HG03460 (cell line): ENCODE measurements around the gene RGPD5.
"Not testable (repeated sequence)": the region's sequence is repeated elsewhere in the genome, so short reads cannot be mapped to it uniquely, and the experiment has no call there.

ENCODE experiments used
- ATAC-seq: cut with Tn5 transposase; IDR thresholded peaks from one replicate; pipeline ENCODE4 v1.9.1; 2021; ENCODE audit not compliant: unreplicated experiment

RGPD5 gene

DNA sequence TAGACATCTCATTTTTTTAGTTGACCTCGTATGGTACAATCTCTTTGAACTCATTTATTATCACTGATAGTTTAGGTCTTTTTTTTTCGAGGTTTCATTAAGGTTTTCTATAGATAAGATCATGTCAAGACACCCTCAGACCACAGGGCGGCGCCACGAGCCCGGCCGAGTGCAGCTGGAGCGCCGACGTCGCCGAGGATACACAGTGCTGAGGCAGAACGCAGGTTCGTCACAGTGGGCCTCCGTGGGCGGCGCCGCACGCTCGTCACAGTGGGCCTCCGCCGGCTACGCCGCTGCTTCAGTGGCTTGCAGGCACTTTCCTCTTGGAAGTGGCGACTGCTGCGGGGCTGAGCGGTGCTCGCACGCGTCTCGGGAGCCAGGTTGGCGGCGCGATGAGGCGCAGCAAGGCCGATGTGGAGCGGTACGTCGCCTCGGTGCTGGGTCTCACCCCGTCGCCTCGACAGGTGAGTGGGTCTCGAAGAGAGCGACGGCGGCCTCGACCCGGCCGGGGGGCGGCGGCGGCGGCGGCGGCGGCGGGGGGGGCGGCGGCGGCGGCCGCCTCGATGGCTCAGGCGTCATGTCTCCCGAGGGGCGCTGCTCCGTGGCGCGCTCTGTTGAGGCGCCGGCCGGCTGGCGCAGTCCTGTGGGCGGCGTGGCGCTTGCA lies at the start of gene RGPD5:
RGPD5 (plus strand) TSS at position 232 of the 664 bp plus-strand sequence; CDS start at position 393, 161 bp downstream.
- ATAC-seq, result peak; percentile 94

GRCh38 chr2:109751572-109751971 lies 42.5 kb upstream of the RGPD5 start:
- ATAC-seq, result not testable (repeated sequence)

GRCh38 chr2:109757163-109757824 lies 36.8 kb upstream of the RGPD5 start:
- ATAC-seq, result not testable (repeated sequence)

GRCh38 chr2:109760265-109761042 lies 33.7 kb upstream of the RGPD5 start:
- not testable (repeated sequence) for ATAC-seq

DNA sequence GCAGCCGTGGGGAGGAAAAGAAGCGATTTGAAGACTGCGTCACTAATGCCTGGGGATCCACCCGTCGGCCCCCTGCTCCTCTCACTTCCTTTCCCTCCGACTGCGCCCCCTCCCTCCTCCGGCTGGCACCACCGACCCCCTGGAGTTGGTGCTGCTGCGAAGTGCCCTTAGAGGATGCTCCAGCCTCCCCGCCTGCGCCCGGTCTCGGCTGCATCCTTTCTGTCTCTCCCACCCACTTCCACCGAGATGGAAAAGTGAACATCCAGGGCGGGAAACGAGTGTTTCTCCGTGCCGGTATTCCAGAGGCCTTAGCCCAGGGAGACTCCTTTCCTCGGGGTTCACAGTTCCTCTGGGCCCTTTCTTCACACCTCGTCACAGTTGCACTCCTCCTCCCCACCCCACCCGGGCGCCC lies 33.1 kb upstream of the RGPD5 start:
- not testable (repeated sequence) for ATAC-seq

DNA sequence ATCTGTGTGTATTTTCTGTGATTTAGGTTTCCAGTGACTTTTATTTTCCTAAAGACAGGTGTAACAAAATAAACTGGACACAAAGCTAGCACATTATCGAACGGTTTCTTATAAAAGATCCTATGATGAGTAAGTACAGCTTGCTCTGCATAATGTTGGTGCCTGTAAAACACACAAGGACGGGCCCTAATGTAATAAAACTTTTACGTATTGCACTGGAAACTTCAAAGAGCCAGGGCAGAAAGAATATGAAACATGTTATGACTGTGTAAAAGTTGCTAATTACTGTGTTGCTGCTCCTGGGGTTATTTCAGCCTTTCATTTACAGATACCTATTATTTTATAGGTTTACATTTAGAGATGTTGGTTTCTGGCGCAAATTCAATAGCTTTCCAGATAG lies 32.1 kb upstream of the RGPD5 start:
- not testable (repeated sequence) for ATAC-seq

DNA sequence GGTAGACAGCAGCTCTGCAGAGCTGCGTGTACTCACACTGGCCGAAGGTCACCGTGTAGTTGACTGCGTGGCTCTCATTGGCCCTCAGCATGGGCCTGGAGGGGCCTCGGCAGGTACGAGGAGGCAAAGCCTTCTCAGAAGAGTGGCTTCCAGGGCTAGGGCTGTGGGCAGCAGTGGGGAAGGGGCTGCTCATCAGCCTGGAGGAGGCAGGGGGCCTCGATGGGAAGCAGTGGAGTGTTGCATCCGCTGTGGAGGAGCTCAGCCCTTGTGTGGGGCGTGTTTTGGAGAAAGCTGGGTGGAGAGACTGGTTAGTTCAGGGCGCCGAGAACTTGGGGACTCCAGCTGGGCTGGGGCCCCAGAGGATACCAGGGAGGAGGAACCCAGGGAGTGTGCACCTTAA lies 28.0 kb upstream of the RGPD5 start:
- not testable (repeated sequence) for ATAC-seq

DNA sequence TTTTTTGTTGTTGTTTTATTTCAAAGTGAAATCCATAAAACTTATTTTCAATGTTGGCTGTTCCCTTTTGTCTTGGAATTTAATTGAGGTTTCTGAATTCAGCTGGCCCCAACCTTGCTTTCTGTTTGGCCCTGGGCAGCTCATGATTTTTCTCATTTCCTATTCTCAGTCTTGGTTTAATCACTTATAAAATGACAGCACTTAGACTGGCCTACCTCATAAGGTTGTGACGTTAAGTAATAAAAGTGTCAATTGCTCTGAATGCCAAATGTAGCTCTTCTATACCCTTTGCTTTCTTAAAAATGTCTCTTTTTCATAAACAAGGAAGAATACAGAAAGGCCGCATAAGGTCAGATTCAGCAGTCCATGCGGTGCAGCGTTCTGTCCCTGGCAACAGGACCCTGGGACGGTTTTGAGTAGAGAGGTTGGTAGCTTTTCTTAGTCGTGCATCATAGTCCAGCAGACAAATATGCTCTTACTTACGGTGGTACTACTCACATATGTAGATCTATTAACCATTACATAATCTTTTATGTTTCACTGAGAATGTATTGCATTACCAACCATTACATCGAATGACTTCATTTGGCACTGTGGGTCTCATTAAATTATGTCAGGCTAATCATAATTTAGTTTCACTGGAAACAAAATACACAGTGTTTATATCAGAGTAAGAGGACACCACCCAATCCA lies 27.1 kb upstream of the RGPD5 start:
- not testable (repeated sequence) for ATAC-seq

- not testable (repeated sequence) for ATAC-seq
These were observed 25.2 kb upstream of the RGPD5 start for GRCh38 chr2:109768934-109769333.

DNA sequence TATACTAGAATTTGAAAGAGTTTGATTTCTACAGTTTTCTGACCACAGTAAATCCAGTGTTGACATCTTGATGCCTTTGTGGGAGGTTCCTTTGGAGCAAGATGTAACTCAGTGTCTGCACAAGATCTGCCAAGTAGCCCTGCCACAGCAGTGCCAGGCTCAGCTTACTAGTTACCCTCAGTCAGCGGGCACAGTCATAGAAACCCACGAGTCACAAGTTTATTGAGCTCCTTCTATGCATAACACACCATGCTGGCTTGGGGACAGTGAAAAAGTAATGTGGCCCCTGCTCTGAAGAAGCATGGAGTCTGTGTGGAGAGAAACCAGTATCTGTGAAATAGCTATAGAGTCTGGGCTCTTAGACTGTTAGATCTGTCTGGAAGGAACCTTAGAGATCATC lies 15.0 kb upstream of the RGPD5 start:
- not testable (repeated sequence) for ATAC-seq

DNA sequence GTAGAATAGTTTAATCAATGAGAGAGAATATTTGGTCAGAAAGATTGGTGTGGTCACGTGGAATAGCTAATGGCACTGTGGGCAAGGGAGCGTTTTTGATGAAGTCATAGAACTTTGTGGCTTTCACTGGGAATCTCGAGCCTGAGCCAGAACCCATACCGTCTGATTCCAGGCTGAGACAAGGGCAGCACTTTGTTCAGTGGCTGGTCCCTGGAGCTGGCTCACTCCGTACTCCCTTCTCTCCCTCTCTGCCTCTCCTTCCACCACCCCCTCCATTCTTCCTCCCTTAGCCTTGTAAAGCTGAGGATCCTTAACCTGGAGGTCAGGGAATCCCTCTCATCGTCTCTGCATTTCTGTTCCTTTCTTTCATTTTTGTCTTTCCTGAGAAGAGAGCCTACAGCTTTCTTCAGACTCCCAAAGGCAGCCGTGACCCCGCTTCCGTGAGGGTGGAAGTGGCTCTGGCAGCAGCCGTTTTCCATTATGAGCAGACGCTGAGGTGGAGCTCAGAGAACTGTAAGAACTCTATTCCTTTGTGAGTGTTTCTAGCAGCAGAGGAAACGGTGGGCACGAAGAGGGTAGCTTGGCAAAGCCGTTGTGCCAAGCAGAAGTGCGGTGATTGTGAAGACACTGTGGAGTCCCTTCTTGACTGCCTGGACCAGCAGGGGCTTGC lies 12.8 kb upstream of the RGPD5 start:
- not testable (repeated sequence) for ATAC-seq

GRCh38 chr2:109782446-109782993 lies 11.6 kb upstream of the RGPD5 start:
- ATAC-seq, result not testable (repeated sequence)

GRCh38 chr2:109791530-109792279 lies 2.4 kb upstream of the RGPD5 start:
- ATAC-seq, result not testable (repeated sequence)

- ATAC-seq, result peak; percentile 58
These were observed 1.4 kb upstream of the RGPD5 start for GRCh38 chr2:109792659-109793058.

DNA sequence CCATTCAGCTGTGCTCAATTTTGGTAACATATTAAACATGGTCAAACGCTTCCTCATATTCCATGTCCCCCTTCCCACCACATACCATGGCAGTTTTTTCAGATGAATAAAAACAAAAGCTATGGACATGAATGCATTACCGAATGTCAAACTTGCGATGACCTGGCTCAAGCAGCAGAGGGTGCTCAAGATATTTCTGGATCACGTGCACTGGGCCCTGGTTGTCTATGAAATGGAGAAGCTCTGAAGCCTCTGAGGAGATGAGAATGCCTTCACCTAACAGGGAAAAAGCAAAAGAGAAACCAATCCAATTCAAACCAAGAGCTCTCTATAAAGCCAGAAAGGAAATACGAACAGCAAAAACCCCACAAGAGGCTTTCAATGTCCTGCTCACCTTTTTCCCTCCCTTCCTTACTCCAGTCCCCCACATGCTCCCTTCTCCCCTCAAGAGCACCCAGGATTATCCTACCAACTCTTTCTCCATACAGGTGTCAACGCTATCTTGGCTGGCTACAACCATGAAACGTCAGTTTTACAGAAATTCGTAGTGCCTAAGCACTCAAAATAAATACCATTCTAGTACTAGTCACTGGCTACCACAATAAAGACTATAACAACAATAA lies 77.1 kb downstream of the RGPD5 start:
- ATAC-seq, result peak; percentile 84

- ATAC-seq, result not testable (repeated sequence)
These were observed 82.5 kb downstream of the RGPD5 start for GRCh38 chr2:109876625-109877024.

DNA sequence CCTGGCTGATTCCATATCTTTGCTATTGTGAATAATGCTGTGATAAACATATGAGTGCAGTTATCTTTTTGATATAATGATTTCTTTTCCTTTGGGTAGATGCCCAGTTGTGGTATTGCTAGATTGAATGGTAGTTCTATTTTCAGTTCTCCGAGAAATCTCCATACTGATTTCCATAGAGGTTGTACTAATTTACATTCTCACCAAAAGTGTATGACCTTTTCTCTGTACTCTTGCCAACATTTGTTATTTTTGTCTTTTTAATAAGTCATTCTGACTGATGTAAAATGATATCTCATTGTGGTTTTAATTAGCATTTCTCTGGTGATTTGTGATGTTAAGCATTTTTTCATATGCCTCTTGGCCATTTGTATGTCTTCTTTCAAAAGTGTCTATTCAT lies 88.0 kb downstream of the RGPD5 start:
- ATAC-seq, result not testable (repeated sequence)

DNA sequence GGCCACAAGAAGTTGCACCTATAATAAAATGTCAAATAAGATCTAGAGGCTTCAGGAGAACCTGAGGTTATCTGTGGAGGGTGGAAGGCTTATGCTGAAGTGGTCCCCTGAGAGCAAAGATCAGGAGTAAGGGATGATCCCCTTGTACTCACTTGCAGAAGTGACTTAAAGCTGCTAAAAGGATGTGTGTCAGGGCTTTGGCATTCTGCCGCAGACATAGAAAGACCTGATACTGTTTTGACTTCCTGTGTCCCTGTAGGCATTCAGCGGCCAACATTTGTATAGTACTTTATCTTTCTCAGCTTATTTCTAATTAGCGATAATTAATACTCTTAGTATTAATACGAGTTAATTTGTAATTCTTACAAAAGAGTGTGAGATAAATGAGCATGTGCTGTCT lies 94.3 kb downstream of the RGPD5 start:
- ATAC-seq, result not testable (repeated sequence)

- ATAC-seq, result not testable (repeated sequence)
These were observed 95.8 kb downstream of the RGPD5 start for GRCh38 chr2:109889909-109890308.
